ENCODE measurements around the gene LSM12.
"Not testable (repeated sequence)": the region's sequence is repeated elsewhere in the genome, so short reads cannot be mapped to it uniquely, and the experiment has no call there.

LSM12 gene

GRCh38 chr17:44076716-44077594, 10.5 kb upstream of the LSM12 start:
- DNase-seq (ENCODE audit: low read depth): no peak

DNA sequence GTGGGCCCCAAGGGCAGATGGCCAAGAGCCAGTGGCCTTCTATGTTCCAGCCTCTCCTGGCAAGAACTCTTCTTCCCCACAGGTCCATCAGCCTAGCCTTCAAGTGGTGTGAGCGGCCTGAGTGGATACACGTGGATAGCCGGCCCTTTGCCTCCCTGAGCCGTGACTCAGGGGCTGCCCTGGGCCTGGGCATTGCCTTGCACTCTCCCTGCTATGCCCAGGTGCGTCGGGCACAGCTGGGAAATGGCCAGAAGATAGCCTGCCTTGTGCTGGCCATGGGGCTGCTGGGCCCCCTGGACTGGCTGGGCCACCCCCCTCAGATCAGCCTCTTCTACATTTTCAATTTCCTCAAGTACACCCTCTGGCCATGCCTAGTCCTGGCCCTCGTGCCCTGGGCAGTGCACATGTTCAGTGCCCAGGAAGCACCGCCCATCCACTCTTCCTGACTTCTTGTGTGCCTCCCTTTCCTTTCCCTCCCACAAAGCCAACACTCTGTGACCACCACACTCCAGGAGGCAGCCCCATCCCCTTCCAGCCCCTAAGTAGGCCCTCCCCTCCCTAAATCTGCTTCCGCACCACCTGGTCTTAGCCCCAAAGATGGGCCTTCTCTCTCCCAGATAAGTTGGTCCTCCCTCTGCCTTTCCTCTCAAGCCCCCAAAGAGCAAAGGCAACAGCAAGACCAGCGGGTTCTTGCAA, 9.3 kb upstream of the LSM12 start:
- no peak for DNase-seq (ENCODE audit: low read depth)

- DNase-seq (ENCODE audit: low read depth): no peak
These were observed 8.4 kb upstream of the LSM12 start for GRCh38 chr17:44074911-44075285.

- DNase-seq (ENCODE audit: low read depth): no peak
These were observed 7.9 kb upstream of the LSM12 start for GRCh38 chr17:44074231-44074910.

DNA sequence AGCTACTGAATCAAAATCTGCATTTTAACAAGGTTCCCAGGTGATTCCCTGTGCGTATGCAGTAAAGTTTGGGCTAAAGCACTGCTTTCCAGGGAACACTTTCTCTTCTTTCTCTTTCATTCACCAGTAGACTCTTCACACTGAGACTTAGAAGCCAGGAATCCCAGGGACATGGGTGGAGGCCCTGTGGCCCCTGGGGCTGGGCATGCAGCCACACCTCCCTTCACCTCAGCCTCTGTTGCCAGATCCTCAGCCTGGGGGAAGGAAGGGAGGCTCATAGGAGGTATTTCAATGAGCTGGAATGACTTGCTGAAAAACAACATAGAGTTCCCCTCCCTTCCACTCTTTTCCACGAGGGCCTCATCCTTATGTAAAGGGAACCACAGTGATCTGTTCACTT, 5.3 kb upstream of the LSM12 start:
- DNase-seq (ENCODE audit: low read depth): no peak

DNA sequence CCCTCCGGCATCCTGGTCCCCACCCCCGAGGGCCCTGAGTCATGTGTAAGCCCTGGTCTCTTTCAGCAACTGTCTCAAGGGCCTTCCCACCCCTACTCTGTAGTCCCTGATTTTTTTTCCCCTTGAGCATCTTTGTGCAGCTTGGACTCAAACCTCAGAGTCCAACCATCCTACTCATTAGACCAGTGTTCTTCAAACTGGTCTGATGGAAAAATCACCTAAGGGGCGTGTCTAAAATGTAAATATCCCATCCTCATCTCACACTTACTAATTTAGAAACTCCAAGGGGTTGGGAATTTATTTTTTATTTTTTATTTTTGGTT, 4.7 kb upstream of the LSM12 start:
- no peak for DNase-seq (ENCODE audit: low read depth)

- peak; percentile 85 for DNase-seq (ENCODE audit: low read depth)
These were observed 4.2 kb upstream of the LSM12 start, which contains the start of gene G6PC3 for GRCh38 chr17:44070455-44071197. TSS of gene G6PC3 (plus strand) at chr17:44070735. CDS start at chr17:44070966, 231 bp downstream.

DNA sequence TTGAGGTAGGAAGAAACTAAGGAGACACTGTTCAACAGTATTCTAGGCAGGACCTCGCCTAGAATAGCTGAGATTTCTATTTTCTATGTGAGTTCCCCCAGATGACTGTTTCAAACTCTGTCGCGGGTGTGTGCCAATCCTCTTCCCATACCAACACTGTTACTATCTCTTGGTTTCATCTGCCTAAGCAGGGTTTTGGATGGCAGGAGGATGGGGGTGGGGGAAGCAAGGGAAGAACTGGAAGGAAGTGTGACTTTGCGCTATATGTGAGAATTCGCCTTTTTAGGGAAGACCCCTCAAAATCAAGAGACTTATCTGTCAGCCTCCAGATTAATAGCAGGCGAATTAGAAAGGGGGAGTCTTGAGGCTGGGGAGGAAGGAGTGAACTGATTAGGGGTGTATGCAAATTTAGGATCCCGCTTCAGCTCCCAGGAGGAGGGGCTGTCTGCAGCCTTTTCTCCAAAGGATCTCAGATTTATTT, 3.5 kb upstream of the LSM12 start:
- no peak for DNase-seq (ENCODE audit: low read depth)

GRCh38 chr17:44067545-44067940, 1.1 kb upstream of the LSM12 start:
- DNase-seq (ENCODE audit: low read depth): no peak

GRCh38 chr17:44065668-44066203, 735 bp downstream of the LSM12 start:
- no peak for DNase-seq (ENCODE audit: low read depth)

DNA sequence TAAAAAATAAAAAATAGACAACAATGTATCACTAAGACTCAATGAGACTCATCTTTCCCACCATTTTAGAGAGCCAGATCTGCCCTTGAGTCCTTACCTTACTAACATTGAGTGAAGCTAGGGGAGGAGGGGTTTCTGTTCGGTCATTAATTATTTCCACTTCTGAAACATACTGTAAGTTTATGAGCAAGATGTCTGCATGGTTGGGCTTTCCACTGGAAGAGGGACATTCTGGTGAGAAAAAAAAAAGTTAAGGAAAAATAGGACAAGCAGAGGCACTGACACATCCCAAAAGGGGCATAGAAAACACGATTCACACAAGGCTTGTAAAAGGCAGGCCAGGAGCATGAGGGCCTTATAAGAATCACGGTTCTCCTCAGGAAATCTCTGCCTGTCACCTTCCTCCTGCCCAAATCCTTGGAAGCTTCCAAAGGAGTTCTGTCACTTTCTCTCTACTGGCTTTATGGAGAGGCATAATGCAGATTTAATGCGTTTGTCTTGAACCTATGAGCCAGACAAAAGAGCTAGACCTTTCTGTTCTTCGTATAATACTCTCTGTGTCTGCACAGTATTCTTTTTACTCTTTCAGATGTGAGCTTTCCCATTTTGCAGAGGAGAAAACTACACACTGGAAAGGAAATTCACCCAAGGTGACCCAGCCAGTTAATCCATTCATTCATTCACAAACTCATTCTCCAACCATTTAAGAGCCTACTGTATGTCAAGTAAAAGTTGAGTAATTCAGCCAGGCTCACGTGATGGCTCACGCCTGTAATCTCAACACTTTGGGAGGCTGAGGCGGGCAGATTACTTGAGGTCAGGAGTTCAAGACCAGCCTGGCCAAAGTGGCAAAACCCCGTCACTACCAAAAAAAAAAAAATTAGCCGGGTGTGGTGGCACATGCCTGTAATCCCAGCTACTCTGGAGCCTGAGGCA, 2.5 kb downstream of the LSM12 start:
- DNase-seq (ENCODE audit: low read depth): no peak

- no peak for DNase-seq (ENCODE audit: low read depth)
These were observed 3.6 kb downstream of the LSM12 start for GRCh38 chr17:44062871-44063270.

- DNase-seq (ENCODE audit: low read depth): peak; percentile 52
These were observed 5.0 kb downstream of the LSM12 start for GRCh38 chr17:44061446-44061845.

- DNase-seq (ENCODE audit: low read depth): no peak
These were observed 7.2 kb downstream of the LSM12 start for GRCh38 chr17:44059101-44059892.

GRCh38 chr17:44053125-44053872, 13.2 kb downstream of the LSM12 start:
- no peak for DNase-seq (ENCODE audit: low read depth)

- DNase-seq (ENCODE audit: low read depth): no peak
These were observed 17.0 kb downstream of the LSM12 start for GRCh38 chr17:44049294-44050060.

GRCh38 chr17:44046893-44047292, 19.6 kb downstream of the LSM12 start:
- DNase-seq (ENCODE audit: low read depth): not testable (repeated sequence)

- no peak for DNase-seq (ENCODE audit: low read depth)
These were observed 21.0 kb downstream of the LSM12 start for GRCh38 chr17:44045486-44045885.
